ENCODE measurements around the gene CER1.

The CER1 gene, protein sequence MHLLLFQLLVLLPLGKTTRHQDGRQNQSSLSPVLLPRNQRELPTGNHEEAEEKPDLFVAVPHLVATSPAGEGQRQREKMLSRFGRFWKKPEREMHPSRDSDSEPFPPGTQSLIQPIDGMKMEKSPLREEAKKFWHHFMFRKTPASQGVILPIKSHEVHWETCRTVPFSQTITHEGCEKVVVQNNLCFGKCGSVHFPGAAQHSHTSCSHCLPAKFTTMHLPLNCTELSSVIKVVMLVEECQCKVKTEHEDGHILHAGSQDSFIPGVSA

DNA sequence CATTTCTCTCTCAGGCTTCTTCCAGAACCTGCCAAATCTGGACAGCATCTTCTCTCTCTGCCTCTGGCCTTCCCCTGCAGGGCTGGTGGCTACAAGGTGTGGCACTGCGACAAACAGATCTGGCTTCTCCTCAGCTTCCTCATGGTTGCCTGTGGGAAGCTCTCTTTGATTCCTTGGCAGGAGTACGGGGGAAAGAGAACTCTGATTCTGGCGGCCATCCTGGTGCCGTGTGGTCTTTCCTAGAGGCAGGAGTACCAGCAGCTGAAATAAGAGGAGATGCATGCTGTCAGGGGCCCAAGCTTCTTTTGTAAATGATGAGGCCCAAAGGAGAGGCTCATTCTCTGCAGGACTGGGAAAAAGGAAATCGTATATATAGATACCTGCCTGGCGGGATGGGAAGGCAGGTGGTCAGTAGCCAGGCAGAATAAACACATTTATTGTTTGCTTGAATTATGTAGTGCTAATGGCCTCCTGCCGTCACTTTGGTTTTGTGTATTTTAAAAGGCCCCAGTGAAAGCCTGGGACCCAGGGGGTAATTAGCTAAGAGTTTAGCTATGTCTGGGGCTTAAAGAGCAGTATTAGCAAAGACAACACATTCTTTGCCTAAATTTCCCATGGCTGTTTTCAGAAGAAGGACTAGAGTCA, at the start of gene CER1:
Gene CER1 (minus strand): TSS at position 343 of the 645 bp plus-strand sequence. CDS start 61 bp downstream, at position 282.
- no peak for DNase-seq

DNA sequence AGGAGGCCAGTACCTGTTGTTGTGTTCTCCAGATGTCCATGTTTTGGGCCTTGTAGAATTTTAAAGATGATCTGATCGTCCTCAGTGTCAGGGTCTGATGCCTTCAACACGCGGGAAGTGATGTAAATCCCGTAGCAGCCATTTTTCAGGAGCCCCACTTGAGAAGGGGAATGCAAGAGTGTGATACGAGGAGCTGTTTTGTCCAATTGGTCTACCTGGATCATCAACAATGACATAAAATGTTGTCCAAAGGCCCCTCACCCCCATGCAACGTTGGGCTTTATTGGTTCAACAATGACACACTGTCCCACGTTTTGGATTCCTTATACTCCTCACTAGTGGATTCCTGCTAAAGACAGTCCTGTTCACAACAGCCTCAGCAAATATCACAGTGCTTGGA, 48.1 kb upstream of the CER1 start:
- no peak for DNase-seq

DNA sequence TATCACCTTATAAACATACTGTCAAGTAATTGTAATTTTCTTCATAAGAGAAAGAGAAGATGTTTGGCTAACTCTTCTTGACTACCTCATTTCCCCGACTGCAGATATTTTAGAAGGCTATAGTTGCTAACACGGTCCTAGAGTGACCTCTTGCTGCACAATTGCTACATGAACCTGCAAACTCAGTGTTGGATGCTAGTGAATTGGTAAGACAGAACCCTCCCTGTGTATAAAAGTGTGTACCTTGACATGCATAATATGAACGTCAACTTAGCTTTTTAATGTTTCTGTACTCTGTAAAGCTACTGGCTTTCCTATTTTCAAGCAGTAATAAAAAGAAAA, 46.7 kb upstream of the CER1 start:
- peak; percentile 53 for DNase-seq

DNA sequence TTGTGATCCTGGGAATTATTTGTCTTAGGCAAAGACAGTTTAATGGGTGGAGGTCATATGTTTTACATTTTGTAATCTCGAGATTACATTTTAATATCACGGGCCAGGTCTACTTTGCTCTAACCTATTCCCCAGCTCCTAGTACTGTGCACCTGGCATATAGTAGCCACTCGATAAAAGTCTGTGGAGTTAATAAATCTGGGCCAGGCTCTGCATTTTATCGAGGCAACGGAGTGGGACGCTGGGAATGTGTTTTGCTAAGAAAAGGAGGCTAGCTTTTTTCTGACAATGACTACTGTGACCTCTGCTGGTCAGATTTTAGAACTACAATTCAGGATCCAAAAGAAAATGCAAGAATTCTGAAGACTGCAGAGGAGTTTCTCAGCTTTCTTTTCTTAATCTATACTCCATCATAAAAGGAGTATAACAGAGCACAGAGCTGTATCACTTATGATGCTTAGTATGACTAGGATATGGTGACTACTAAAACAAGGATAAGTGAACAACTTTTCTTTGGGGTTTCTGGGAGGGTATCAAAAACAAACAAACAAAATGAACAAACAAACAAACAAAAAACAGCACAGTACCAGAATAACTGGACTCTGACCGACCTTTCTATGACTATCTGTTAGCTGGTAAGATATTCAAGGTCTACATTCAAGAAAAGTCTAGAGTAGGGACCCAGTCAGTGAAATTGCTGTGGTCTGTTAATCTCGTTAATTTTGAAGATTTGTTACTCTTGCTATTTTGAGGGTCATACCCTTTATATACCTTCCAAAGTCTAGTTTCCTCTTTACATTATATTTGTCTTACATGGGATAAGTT, 46.1 kb upstream of the CER1 start:
- peak; percentile 62 for DNase-seq

DNA sequence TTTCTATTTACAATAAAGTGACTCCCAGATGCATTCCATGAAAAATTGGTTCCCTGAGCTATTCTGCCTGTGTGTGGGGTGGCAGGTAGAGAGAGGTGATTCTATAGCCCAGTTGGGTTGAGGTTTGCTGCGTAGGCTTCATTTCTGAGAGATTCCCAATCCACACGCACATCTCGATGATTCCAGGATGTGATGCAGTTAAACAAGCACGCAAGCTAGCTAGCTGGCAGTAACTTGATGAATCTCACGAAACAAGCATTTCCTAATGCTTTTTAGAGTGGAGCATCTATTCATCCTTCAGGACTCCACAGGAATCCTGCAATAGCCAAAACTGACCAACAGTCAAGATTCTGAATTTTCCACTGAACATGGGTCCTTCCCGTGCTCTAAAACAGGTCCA, 43.8 kb upstream of the CER1 start:
- no peak for DNase-seq

DNA sequence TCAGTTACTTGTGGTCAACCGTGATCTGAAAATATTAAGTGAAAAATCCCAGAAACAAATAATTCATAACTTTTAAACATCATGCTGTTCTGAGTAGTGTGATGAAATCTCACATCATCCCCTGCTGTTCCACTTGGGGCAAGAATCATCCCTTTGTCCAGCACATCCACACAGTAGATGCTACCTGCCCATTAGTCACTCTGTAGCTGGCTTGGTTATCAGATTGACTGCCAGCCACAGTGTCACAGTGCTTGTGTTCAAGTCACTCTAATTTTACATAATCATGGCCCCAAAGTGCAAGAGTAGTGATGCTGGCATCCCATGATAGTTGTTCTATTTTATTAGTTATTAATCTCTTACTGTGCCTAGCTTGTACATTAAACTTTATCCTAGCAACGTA, 39.1 kb upstream of the CER1 start:
- DNase-seq: no peak

DNA sequence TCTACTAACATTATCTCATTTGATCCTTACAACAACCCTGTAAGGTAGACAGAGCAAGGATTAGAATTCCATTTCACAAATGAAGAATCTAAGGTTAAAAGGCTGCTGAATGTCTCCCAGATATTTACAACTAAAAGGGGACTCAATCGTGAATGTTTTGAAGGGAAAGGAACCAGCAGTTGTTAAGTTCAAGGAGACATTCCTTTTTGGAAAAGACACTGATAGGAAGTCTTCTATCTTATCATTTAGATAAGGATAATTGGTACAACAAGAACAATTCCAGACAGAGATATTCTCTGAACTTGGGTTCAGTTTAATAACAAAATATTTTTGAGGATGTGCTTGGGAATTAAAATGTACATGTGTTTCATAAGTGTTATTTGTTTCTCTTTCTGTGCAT, 37.5 kb upstream of the CER1 start:
- DNase-seq: no peak

DNA sequence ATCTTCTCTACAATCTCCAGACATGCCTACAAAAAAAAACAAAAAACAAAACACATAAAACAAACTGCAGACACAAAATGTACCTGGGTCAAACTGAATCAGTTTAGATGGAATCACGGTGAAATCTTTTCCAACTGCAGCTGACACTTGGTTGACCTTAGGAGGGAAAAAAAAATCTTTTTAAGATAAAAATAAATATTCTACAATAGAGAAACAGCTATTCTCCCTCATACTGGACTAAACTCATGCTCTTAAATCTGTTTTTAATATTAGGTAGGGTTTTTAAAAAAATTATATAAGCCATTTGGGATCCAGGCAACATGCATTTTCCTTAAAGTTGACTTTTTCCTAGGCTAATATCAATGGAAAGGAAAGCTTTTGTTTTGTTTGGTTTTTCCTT, 33.8 kb upstream of the CER1 start:
- DNase-seq: no peak

DNA sequence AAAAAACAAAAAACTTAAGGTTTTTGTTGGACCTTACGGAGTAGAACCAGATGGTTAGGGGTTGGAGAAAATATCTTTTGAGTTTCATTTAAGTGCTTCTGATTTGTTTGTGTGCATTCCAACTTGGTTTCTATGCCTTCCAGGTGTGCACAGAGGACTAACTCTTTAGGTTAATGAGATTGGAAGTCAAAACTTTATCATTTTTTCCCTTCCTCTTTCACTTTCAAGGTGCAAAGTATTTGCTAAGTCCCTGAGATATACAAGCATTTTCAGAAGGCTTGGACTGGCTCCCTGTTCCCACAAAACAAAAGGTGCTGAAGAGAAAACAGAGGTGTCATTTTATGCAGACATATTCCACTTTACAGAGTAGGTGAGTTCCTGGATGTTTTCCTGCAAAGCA, 30.3 kb upstream of the CER1 start:
- no peak for DNase-seq

DNA sequence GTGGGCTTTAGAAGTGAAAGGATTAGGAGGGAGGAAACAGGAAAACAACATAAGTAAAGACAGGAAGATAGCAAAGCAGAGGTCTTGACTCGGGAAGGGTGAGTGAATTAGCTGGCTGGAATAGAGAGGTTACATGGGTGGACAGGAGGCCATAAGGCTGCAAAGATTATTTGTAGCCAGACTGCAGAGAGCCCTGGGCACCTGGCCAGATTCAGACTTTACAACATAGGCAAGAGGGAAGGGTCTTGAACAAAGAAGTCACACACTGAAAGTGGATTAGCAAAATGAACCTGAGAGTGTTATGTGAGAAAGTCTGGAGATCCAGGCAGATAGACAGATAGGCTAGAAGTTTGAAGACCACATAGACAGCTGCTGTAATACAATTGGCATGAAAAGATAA, 29.7 kb upstream of the CER1 start:
- peak; percentile 41 for DNase-seq

DNA sequence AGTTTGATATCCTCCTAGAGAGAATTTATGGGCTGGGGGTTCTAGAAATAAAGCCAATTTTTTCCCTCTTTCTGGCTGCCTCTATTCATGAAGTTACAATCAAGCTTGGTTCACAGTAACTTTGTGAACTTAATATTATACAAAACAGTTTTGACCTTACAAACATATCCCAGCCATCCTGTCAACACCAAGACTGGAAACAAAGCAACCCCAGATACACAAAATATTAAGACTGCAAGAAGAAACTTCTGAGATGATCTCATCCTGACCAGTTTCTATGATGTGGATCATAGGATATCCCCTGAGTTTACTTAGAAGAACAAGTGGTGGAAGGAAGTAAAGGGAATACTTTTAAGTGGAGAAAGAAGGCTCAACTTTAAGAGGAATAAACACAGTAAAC, 28.3 kb upstream of the CER1 start:
- DNase-seq: no peak

DNA sequence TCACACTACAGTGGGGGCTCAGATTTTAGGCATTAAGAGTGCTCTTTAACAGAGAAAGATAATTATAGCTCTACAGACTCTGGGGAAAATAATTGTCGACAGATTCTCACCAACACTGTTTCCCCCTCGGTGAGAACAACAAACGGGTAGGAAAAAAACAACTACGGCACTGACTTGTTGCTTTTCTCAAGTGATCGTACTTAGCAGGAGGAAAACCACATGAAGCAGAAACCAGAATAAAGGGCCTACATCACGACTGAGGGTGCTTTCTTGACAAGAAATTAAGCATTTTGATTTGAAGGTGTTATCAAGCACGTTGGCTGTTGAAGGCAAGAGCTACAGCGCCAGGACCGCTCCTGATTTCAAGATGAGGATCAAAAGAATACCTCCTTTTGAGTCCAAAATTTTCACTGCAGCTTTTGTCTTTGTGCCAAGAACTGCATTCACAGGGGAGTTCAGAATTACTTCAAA, 27.2 kb upstream of the CER1 start:
- DNase-seq: no peak

DNA sequence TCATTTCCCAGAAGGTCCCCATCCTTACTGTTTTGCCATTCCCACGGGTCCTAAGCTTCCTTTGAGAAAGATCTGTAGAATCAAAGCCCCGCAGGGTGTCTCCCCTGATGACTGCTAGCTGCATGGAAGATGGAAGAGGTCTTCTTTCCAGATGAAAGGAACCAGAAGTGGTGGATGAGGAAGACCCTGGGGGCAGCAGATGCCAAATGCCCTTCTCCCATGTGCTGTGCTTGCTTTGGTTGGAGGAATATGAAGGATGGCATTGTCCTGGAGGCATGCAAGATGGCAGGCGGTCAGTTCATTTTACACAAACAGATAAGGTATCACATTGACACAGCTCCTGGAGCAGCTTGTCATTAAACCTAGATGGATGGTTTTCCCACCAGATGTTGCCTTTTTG, 25.8 kb upstream of the CER1 start:
- no peak for DNase-seq

DNA sequence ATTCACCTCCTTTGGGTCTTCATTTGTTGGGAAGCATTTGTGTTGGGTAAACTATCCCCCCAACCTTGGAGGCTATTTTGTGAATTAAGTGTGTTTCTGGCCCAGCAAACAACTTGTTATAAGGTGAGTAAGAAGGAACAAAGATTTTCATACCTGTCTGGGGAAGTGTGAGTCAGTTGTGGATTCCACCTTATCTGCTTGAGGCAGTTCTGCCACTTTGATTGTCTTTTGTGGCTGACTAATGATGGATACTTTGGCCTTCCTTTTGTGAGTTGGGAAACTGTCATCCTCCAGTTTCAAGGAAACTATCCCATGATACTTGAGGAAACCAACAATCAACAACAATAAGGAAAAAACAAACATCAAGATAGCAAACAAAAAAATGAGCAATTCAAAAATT, 24.6 kb upstream of the CER1 start:
- DNase-seq: no peak

DNA sequence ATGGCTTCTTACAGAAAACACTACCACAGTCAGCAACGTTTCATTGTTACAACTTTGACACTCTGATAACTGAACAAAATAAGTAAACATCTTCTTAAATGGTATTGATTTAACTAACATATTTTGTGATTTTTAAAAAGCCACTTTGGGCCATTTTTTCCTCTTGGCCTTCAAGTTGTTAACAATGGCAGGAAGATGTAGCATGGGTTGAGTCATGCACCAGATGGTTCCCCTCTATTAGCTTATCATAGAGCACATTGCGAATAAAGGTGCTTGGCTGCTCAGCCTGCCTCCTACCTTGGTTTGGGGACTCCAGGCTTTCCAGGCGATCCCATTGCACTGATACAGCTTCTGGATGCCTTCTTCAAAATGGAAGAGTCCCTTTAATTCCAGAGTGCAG, 24.1 kb upstream of the CER1 start:
- DNase-seq: no peak

DNA sequence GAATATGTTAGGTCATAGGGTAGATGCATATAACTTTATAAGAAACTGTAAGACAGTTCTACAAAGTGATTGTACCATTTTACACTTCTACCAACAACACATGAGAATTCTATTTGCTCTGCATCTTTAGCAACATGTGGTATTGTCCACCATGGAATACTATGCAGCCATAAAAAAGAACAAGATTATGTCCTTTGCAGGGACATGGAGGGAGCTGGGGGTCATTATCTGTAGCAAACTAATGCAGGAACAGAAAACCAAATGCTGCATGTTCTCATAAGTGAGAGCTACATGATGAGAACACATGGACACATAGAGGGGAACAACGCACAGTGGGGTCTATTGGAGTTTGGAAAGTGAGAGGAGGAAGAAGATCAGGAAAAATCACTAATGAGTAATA, 22.2 kb upstream of the CER1 start:
- DNase-seq: no peak

DNA sequence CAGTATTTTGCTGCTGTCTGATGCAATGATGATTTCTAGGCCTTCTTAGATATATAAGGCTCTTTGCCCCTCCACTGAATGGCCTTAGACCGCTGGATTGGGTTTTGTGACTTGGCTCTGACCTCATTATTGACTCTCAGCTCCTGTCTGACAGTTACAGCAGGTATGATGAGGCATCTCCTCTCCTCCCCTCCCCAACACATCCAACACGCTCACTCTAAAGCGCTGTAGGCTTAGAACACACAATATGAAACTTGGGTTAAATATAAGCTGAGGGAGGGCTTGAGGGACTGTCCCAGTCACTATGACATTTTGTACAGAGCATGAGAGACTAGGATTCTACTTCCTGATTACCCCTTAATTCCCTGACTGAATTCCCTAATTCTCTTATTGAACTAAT, 18.8 kb upstream of the CER1 start:
- no peak for DNase-seq

DNA sequence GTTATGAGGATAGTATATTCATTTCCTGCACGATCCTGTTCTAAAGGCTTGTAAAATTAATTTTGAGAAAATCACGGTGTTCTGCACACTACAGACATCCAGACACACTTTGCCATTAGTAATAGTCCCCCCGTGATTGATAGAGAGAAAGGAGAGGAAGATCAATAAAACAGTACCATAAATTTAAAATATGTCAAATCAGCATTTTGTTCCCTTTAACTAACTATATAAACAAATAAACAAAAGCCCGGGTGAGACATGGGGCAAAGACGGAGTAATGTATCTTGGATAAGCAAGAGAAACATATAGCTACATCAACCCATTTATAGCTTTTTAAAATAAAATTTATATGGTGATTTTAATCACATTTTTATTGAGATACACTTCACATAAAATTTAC, 10.6 kb upstream of the CER1 start:
- DNase-seq: no peak

DNA sequence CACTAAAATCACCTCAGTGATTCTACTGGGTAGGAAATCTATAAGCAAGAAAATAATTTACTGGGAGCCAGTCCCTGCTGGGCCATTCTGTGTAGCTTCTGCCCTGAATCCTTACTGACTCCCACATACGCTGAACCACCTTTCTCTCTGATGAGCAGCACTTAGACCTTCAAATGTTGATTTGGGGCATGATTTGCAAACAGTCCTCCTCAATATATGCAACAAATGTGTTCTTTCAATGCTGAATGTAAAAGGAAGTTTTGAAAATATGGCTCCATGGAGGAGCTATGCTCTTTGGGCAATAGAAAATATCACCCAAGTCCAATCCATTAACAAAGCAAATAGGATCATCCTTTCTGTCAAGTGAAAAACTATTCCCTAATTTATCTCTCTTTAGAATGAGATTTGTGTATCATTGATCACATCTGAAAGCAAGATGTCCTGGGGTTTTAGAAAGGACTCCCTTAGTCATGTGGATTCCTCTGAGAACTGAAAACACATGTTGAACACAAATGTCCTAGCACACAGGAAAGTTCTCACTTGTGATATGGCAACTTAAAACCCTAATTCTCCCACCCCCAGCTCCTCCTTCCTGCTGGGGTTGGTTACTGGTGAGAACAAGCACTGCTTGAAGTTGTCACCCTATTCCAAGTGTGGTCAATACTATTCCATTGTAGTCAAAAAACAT, 8.9 kb upstream of the CER1 start:
- no peak for DNase-seq

DNA sequence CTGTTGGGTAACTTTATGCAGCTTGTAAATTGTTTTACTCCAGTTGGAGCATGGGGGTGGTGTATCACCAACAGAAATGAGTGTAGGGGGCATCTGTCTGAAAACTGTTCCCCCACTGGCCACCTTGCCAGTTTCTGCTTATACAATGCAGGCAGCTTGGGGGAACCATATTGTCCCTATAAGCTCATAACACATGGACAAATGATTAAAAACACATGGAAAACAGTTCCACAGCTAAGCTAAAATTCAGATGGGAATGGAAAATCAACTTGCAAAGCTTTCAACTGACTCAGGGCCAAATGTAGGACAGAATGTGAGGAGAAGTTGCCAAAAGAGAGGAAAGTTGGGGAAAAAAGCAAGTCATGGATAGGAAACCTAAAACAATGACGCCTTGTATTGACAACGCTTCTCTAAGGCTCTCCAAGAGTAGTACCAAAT, 7.9 kb upstream of the CER1 start:
- DNase-seq: peak; percentile 78

DNA sequence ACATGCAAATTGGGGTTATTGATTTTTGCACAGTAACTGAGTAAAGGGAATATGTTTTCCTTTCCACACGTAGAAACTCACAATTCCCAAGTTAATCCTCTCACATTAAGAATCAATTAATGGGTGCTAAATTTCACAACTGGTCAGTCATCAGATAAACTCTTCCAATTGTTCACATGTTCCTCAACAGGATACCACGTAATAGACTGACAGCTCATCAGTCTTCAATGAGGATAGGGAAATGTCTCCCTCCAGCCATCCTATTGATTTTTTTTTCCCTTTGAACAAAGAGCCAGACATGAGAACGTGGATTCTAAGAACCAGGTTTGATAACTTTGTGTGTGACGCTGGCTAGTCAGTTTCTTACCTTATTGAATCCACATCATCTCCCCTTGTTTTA, 768 bp upstream of the CER1 start:
- no peak for DNase-seq

DNA sequence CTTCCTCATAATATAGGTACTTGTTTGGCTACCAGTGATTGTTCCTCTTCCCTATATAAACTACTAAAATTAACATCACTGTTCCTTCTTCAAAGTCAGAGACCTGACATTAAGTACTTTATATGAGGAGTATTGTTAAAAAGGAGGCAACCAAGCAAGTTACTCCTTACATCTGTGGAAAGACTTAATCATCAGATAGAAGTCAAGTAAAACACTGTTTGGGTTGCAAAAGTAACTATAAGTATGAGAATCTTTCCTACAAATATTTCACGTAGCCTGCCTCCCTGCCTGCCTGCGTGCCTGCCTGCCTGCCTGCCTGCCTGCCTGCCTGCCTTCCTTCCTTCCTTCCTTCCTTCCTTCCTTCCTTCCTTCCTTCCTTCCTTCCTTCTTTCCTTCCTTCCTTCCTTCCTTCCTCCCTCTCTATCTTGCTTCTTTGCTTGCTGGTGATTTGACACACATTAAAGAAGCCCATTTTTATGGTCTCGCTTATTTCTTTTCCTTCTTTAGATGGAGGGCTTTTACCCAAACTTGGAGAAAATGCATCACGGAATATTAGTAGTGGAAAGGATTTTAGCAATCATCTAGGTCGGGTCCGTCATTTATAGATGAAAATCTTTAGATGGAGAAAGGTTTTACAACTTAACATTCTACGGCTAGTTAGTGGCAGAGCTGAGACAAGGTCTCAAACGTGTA, 3.2 kb downstream of the CER1 start:
- no peak for DNase-seq

DNA sequence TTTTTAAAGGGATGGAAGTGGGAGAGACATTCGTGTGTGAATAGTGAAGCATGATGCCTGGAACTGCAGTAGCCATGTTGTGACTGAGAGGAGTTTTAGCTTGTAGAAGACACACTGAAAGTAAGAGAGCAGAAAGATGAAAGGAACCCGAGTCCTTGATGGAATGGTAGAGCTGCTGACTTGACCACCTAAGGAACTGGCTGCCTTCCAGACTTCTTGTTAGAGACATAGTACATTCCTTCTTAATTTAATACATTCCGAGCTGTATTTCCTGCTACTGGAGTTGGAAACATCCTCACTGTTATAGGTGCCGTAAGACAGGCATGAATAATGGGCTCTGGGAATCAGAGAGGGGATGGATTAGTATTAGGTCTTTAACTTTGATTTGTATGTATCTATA, 7.4 kb downstream of the CER1 start:
- no peak for DNase-seq
